ENCODE measurements around the gene SORBS1.

GRCh38 chr10:95327367-95327766, 233.8 kb downstream of the SORBS1 start:
- TF ChIP-seq NR1H2 (CRISPR knock-in tag; IDR thresholded peaks at IDR 0.05) (no peak), NR2C2 (CRISPR knock-in tag; IDR thresholded peaks at IDR 0.05) (no peak), KAT7 (CRISPR knock-in tag; IDR thresholded peaks at IDR 0.05; ENCODE audit: borderline replicate concordance) (no peak), SP1 (CRISPR knock-in tag; conservative IDR thresholded peaks at IDR 0.05) (no peak), HMGA2 (CRISPR knock-in tag; IDR thresholded peaks at IDR 0.05) (no peak), CTCF (IDR thresholded peaks at IDR 0.05) (no peak), STAT6 (CRISPR knock-in tag; conservative IDR thresholded peaks at IDR 0.05; ENCODE audit: low read depth) (no peak), JUN (CRISPR knock-in tag; IDR thresholded peaks at IDR 0.05) (no peak)

All from WTC11 (cell line).